ENCODE measurements around the gene SSTR4. TPM values are rescaled to one million over a fixed set of nuclear protein-coding genes. Genes with fewer than 3 reads are reported as not detected.

SSTR4 gene
- total and polyA plus RNA-seq, 9 of the 15 experiments (the other 6 are each of a cell fraction or from before 2014, with no cell fraction given): not detected

DNA sequence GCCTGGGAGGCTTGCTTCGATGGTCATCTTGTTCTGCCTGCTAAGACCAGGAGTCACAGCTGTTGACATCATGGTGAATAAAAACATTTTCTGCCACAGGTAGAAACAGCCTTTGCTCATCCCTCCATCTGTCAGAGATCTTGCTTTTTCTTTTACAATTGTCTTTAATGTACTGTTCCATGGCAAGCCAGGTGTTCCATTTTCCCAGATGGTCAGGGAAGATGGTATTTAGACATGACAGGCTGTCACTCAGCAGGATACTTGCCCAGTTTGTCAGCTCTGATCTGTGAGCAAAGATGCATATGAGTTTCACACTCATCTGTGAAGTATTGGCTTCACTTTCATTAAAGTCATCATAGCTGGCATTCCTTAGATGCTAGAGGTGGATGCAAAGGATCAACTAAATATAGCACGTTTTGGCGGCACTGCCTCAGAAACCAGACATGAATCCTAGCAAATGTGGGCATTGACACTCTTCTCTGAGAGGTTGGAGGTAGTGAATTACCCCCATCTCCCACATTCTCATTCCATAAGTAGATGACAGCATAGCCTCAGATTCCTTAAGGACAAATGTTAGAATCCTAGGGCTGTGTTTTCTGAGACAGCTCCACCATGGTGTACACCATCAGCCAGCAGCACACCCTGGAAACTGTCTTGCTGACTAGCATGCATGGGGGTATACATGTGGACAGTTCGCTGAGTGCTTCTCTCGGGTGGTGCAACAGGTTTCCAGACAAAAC is 4.2 kb downstream of the SSTR4 start:
- in situ Hi-C loops (cut with MboI) (no loop called here), intact Hi-C loops (cut with micrococcal nuclease) (no loop called here)
- no peak overlapping the region for H2AFZ ChIP-seq (ENCODE audit: low read depth, low read length)
- H3K27ac ChIP-seq (ENCODE audit: extremely low read depth, low read depth, low read length): no peak overlapping the region
- POLR2A ChIA-PET: interaction anchor here (0.7 kb wide), 1 partner anchor 87 kb away, joined by 3 read pairs; no protein-coding TSS in a partner anchor
- DNase-seq (ENCODE audit: extremely low read depth in 1 of 4, low spot score in 3 of 4) (no peak), ATAC-seq (no peak), FAIRE-seq (no peak)
- no peak overlapping the region for H3K9ac ChIP-seq (ENCODE audit: insufficient read depth in 1 of 2, low read depth in 2 of 2, low read length in 2 of 2)
- no peaks in the 10 kb centered on the region for H3K79me2 ChIP-seq (ENCODE audit: control insufficient read depth, insufficient read depth, low read length)
- WGBS (ENCODE audit: insufficient coverage, low coverage, missing lambda C conversion rate): 0% methylated on average over 5 of the region's 5 CpGs
- BruUV-seq (replicated peaks): no TSS peak
- no peaks in the 10 kb centered on the region for H3K36me3 ChIP-seq (ENCODE audit: control insufficient read depth, insufficient read depth, low read length)
- H4K20me1 ChIP-seq (replicated peaks; ENCODE audit: control insufficient read depth, insufficient read depth, low read length): no peaks in the 10 kb centered on the region
- no peak overlapping the region for H3K4me2 ChIP-seq (ENCODE audit: insufficient read depth, low read length)
- TF ChIP-seq ZNF23 (CRISPR knock-in tag; IDR thresholded peaks at IDR 0.05) (no peak), NFIX (CRISPR knock-in tag; IDR thresholded peaks at IDR 0.05; ENCODE audit: low read depth) (no peak), ARID4B (CRISPR knock-in tag; IDR thresholded peaks at IDR 0.05) (no peak), ETV6 (IDR thresholded peaks at IDR 0.05; ENCODE audit: borderline replicate concordance in 1 of 2, low read depth in 2 of 2, low read length in 1 of 2) (no peak), ETV6 (CRISPR knock-in tag; IDR thresholded peaks at IDR 0.05; ENCODE audit: borderline replicate concordance) (no peak), ZNF184 (CRISPR knock-in tag; IDR thresholded peaks at IDR 0.05) (no peak), SMC3 (conservative IDR thresholded peaks at IDR 0.05; ENCODE audit: insufficient read depth, low read depth, low read length) (no peak), ZBTB1 (CRISPR knock-in tag; IDR thresholded peaks at IDR 0.05; ENCODE audit: borderline replicate concordance, low read depth) (no peak), TEAD2 (tag; IDR thresholded peaks at IDR 0.05) (no peak), ZNF146 (CRISPR knock-in tag; IDR thresholded peaks at IDR 0.05; ENCODE audit: unreplicated experiment) (no peak), NONO (IDR thresholded peaks at IDR 0.05; ENCODE audit: low read depth in 2 of 2, low read length in 1 of 2) (no peak), HLTF (IDR thresholded peaks at IDR 0.05) (no peak), PPARD (CRISPR knock-in tag; IDR thresholded peaks at IDR 0.05) (no peak), KAT8 (IDR thresholded peaks at IDR 0.05; ENCODE audit: low read depth) (no peak), PREB (CRISPR knock-in tag; IDR thresholded peaks at IDR 0.05) (no peak)
- no peaks in the 10 kb centered on the region for H3K9me3 ChIP-seq (replicated peaks; ENCODE audit: control insufficient read depth, insufficient read depth, low read depth, low read length)
- CTCF ChIA-PET (ENCODE audit: low intra/inter-chr PET ratio): no interaction called here
- H3K4me3 ChIP-seq: no peak overlapping the region
- no peaks in the 10 kb centered on the region for H3K9me1 ChIP-seq (ENCODE audit: control insufficient read depth, insufficient read depth, low read length)
- H3K27me3 ChIP-seq (ENCODE audit: control insufficient read depth in 2 of 2, insufficient read depth in 2 of 2, low read length in 2 of 2): peaks cover 4 to 51% of the 10 kb centered on the region in 2 experiments; a peak in 3 of 5 replicates
- peaks cover 2 to 6% of the 10 kb centered on the region in 2 experiments; a peak in 3 of 5 replicates for H3K4me1 ChIP-seq (replicated peaks in 1 of 2; ENCODE audit: control insufficient read depth in 2 of 2, insufficient read depth in 2 of 2, low read length in 2 of 2)
